Body of pancreas (tissue), 4 donors: ENCODE measurements around the gene NAA25. TPM values are rescaled to one million over a fixed set of nuclear protein-coding genes. Genes with fewer than 3 reads are reported as not detected.

Source experiments
- ATAC-seq: fragments of 150-250 bp; one replicate; pipeline ENCODE4 v1.9.1; 2016
- DNase-seq, 4 donors: peaks; one replicate each; pipeline ENCODE4 v3.0.0-alpha.2; 2019
- H3K27ac ChIP-seq, 4 donors: fragments of 200-600 bp; sonication (generic); 1 replicate in 3 of 4; 2 replicates in 1 of 4; pipeline versions ENCODE4 v1.5.1 to v1.6.1; 2016 to 2019; ENCODE audit warnings: mild to moderate bottlenecking in 1 of 4, mixed read lengths in 1 of 4, moderate library complexity in 1 of 4
- H3K27me3 ChIP-seq, 2 donors: fragments of 200-600 bp; sonication (generic); one replicate each; pipeline ENCODE4 v1.6.0; 2016; ENCODE audit warnings: mild to moderate bottlenecking in 1 of 2
- H3K36me3 ChIP-seq, 2 donors: fragments of 200-600 bp; sonication (generic); replicated peaks in 1 of 2; 2 replicates each; pipeline ENCODE4 v1.5.1; 2016; ENCODE audit warnings: low read depth in 2 of 2; ENCODE audit not compliant: insufficient read depth in 1 of 2
- H3K4me1 ChIP-seq: fragments of 200-600 bp; sonication (generic); one replicate; pipeline ENCODE4 v1.6.0; 2016
- H3K4me3 ChIP-seq, 2 donors: fragments of 200-600 bp; sonication (generic); 1 replicate in 1 of 2; 2 replicates in 1 of 2; pipeline ENCODE4 v1.5.1; 2016 to 2019
- H3K9me3 ChIP-seq, 3 donors: fragments of 200-600 bp; sonication (generic); 1 replicate in 2 of 3; 2 replicates in 1 of 3; pipeline ENCODE4 v1.5.1; 2016
- POLR2A ChIP-seq, 3 donors: fragments of 450-650 bp; IDR thresholded peaks; one replicate each; pipeline ENCODE4 v1.6.1; 2016; ENCODE audit warnings: antibody characterized with exemption in 3 of 3, mild to moderate bottlenecking in 2 of 3
- WGBS, 2 donors: methylation state at CpG; one replicate each; pipeline ENCODE4 v1.1.5; 2017; 5-methylcytosine and 5-hydroxymethylcytosine counted together
- intact Hi-C: fragments of 100-400 bp; cut with DNase I; formaldehyde crosslinking; loops from one replicate; pipeline ENCODE4 v1.15.1; 2023
- total RNA-seq, 2 donors: library from RNA; depleted of rRNA; stranded (reverse); fragments of >200 nt; gene quantifications; one replicate each; pipeline ENCODE4 v1.1.0, GENCODE V29; 2016
- TF ChIP-seq, protein P1 (sequence below), 7 experiments: fragments of 450-650 bp in 4 of 7; fragments of 200-600 bp in 3 of 7; sonication (generic) in 3 of 7; IDR thresholded peaks; one replicate each; pipeline ENCODE4 v1.5.1; 2016 to 2019; ENCODE audit warnings: antibody characterized with exemption in 7 of 7

Gene NAA25
- total RNA-seq, 2 donors from 2014 or later = 12.5 to 17.6 TPM

DNA sequence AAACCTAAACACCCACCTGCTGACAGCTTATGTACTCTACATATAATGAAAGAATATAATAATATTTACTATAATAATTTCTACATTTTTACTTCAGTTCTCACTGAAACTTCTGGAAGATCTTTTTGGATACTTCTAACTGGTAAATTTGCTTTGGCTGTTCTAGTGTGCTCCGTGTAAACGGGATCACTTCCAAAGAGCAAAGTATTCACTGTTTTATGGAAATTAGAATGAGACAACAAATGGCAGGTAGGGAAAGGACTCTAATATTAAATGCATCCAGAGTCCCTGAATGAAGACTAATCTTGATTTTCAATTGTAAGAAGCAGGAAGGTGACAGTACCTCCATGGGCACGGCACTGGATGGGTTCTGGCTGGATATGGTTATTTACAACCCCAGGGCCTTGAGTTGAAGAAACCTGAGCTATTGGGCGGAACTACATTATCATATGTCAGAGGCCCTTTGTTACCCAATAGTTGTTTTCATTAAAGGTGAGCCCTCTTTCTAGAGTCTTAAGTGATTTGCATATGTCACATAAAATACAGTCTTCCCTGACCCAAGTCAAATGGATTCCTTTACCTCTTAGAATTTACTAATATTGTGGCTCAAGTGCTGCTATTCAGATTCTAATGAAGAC lies 84.7 kb downstream of the NAA25 start:
- no peak for ATAC-seq
- no peak overlapping the region for H3K27ac ChIP-seq
- H3K9me3 ChIP-seq = no peaks in the 10 kb centered on the region
- H3K36me3 ChIP-seq = peaks cover 0 to 12% of the 10 kb centered on the region in 2 donors
- TF ChIP-seq, protein P1, sequence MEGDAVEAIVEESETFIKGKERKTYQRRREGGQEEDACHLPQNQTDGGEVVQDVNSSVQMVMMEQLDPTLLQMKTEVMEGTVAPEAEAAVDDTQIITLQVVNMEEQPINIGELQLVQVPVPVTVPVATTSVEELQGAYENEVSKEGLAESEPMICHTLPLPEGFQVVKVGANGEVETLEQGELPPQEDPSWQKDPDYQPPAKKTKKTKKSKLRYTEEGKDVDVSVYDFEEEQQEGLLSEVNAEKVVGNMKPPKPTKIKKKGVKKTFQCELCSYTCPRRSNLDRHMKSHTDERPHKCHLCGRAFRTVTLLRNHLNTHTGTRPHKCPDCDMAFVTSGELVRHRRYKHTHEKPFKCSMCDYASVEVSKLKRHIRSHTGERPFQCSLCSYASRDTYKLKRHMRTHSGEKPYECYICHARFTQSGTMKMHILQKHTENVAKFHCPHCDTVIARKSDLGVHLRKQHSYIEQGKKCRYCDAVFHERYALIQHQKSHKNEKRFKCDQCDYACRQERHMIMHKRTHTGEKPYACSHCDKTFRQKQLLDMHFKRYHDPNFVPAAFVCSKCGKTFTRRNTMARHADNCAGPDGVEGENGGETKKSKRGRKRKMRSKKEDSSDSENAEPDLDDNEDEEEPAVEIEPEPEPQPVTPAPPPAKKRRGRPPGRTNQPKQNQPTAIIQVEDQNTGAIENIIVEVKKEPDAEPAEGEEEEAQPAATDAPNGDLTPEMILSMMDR (IDR thresholded peaks at IDR 0.05) = no peak
- TF ChIP-seq POLR2A (IDR thresholded peaks at IDR 0.05) = no peak
- WGBS, 2 donors = 49 to 68% methylated on average over 4 of the region's 4 CpGs
- H3K27me3 ChIP-seq = no peaks in the 10 kb centered on the region
- H3K4me1 ChIP-seq = peaks cover 5% of the 10 kb centered on the region
- no peak for DNase-seq
- no peak overlapping the region for H3K4me3 ChIP-seq
- intact Hi-C loops = no loop called here

- peaks cover 5% of the 10 kb centered on the region for H3K4me1 ChIP-seq
- TF ChIP-seq, protein P1 (IDR thresholded peaks at IDR 0.05) = no peak
- no peak for TF ChIP-seq POLR2A (IDR thresholded peaks at IDR 0.05)
- DNase-seq (no peak), ATAC-seq (no peak)
- H3K9me3 ChIP-seq = no peaks in the 10 kb centered on the region
- H3K27ac ChIP-seq = no peak overlapping the region
- intact Hi-C loops = no loop called here
- H3K27me3 ChIP-seq = no peaks in the 10 kb centered on the region
- WGBS, 2 donors = 86 to 88% methylated on average over 11 of the region's 11 CpGs
- H3K4me3 ChIP-seq = no peak overlapping the region
- H3K36me3 ChIP-seq = peaks cover 0 to 9% of the 10 kb centered on the region in 2 donors
Measured at GRCh38 chr12:112022241-112023016, 86.2 kb downstream of the NAA25 start.

DNA sequence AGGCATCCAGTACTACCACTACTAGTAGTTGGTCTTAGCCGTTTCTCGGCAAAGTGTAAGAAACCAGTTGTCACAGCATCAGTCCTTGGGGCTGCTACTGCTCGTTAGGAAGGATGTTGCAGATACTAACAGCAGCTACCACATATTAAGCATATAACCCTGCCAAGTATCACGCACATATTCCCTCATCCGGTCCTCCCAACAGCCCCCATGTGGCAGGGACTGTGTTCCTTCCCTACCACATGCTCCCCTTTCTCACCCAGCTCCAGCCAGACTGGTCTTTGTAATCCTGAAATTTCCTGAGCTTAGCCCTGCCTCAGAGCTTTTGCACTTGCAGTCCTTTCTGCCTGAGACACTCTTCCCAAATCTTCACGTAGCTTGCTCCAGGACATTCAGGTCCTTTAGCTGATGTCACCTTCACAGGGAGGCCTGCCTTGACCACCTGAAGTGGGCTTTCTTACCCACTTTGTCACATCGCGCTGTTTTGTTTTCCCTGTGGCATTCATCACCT lies 87.6 kb downstream of the NAA25 start:
- peaks cover 0 to 9% of the 10 kb centered on the region in 2 donors for H3K36me3 ChIP-seq
- no peak overlapping the region for H3K4me3 ChIP-seq
- no peak for TF ChIP-seq POLR2A (IDR thresholded peaks at IDR 0.05)
- TF ChIP-seq, protein P1 (IDR thresholded peaks at IDR 0.05) = no peak
- H3K27me3 ChIP-seq = no peaks in the 10 kb centered on the region
- DNase-seq (no peak), ATAC-seq (no peak)
- peaks cover 9% of the 10 kb centered on the region for H3K4me1 ChIP-seq
- intact Hi-C loops = no loop called here
- no peaks in the 10 kb centered on the region for H3K9me3 ChIP-seq
- no peak overlapping the region for H3K27ac ChIP-seq
- WGBS, 2 donors = 90 to 92% methylated on average over 8 of the region's 8 CpGs

DNA sequence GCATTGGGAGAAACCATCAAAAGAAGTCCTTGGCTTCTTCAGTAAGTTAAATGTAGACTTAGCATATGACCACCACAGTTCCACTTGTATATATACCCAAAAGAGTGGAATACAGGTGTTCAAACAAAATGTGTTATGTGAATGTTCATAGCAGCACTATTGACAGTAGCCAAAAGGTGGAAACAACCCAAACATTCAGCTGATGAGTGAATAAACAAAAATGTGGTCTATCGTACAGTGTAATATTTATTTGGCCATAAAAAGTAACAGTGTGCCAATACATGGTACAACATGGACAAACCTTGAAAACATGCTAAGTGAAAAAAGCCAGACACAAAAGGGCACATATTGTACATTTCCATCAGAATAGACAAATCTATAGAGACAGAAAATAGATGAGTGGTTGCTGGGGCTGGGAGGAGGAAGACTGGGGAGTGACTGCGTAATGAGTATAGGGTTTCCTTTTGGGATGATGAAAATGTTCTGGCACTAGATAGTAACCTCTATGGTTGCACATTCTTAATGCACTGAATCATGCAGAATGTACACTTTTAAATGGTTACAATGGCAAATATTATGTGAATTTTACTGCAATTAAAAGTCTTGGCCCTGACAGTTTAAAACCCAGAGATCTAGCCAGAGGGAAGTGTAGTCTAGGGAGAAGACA lies 89.9 kb downstream of the NAA25 start:
- ATAC-seq = no peak
- H3K9me3 ChIP-seq = no peaks in the 10 kb centered on the region
- TF ChIP-seq, protein P1 (IDR thresholded peaks at IDR 0.05) = no peak
- TF ChIP-seq POLR2A (IDR thresholded peaks at IDR 0.05) = no peak
- peaks cover 14% of the 10 kb centered on the region for H3K4me1 ChIP-seq
- H3K27me3 ChIP-seq = no peaks in the 10 kb centered on the region
- no peak overlapping the region for H3K4me3 ChIP-seq
- H3K36me3 ChIP-seq = peaks cover 0 to 9% of the 10 kb centered on the region in 2 donors
- DNase-seq = no peak
- WGBS, 2 donors = 59 to 66% methylated on average over 2 of the region's 2 CpGs
- intact Hi-C loops = no loop called here
- H3K27ac ChIP-seq = no peak overlapping the region
